HEK293 (cell line): ENCODE data around the gene NECAB2.

Experiments
- CTCF ChIA-PET: fragments of 350-600 bp; formaldehyde crosslinking; extraction: SDS; loops from one replicate; lab custom pipeline; 2021; ENCODE audit warnings: antibody characterized with exemption; lab: Yijun Ruan, JAX
- POLR2A ChIA-PET: fragments of 300-600 bp; formaldehyde crosslinking; extraction: SDS; loops from one replicate; lab custom pipeline; 2020; ENCODE audit warnings: antibody characterized with exemption, inconsistent platforms; lab: Yijun Ruan, JAX
- H3K27ac ChIP-seq: fragments of 200-500 bp; sonication (Bioruptor generic); 2 replicates; pipeline ENCODE4 v1.5.1; 2014; ENCODE audit warnings: low read depth, low read length, control low read depth, inconsistent platforms; ENCODE audit errors: extremely low read depth
- H3K36me3 ChIP-seq, 2 experiments: fragments of 200-500 bp in 1 of 2; sonication (Bioruptor generic) in 1 of 2; 1 replicate in 1 of 2; 2 replicates in 1 of 2; pipeline ENCODE4 v1.5.1; 2014 to 2017; ENCODE audit warnings: inconsistent platforms in 2 of 2, low read length in 2 of 2; ENCODE audit not compliant: control insufficient read depth in 2 of 2, insufficient read depth in 1 of 2
- H3K4me1 ChIP-seq: fragments of 200-500 bp; sonication (Bioruptor generic); 2 replicates; pipeline ENCODE4 v1.5.1; 2014; ENCODE audit warnings: mild to moderate bottlenecking, low read length, inconsistent platforms; ENCODE audit not compliant: control insufficient read depth, insufficient read depth
- H3K4me3 ChIP-seq: 2 replicates; pipeline ENCODE4 v1.5.1; 2011; ENCODE audit warnings: low read depth, mild to moderate bottlenecking, control low read depth, low read length, moderate library complexity
- H3K9me3 ChIP-seq: fragments of 200-500 bp; sonication (Bioruptor generic); 2 replicates; pipeline ENCODE4 v1.5.1; 2014; ENCODE audit warnings: low read depth, low read length, inconsistent platforms; ENCODE audit not compliant: control insufficient read depth, insufficient read depth
- MEIS1 ChIP-seq: sonication (generic); formaldehyde crosslinking; IDR thresholded peaks from 2 replicates; pipeline ENCODE4 v1.8.1; 2022; ENCODE audit warnings: missing genetic modification reagents, mild to moderate bottlenecking, borderline replicate concordance
- MYNN ChIP-seq: fragments of 450-650 bp; formaldehyde crosslinking; IDR thresholded peaks from 2 replicates; pipeline ENCODE4 v1.5.1; 2016; ENCODE audit warnings: missing biosample characterization, missing genetic modification characterization, borderline replicate concordance
- TRIM28 ChIP-seq: IDR thresholded peaks from 2 replicates; pipeline ENCODE4 v1.6.1; 2011; ENCODE audit warnings: low read length, control low read depth, borderline replicate concordance
- YY2 ChIP-seq: fragments of 450-650 bp; formaldehyde crosslinking; IDR thresholded peaks from 2 replicates; pipeline ENCODE4 v1.5.1; 2016; ENCODE audit warnings: missing biosample characterization, missing genetic modification characterization
- ZIC2 ChIP-seq: fragments of 450-650 bp; formaldehyde crosslinking; IDR thresholded peaks from 2 replicates; pipeline ENCODE4 v1.5.1; 2016; ENCODE audit warnings: missing biosample characterization, missing genetic modification characterization
- ZNF146 ChIP-seq: fragments of 450-650 bp; formaldehyde crosslinking; IDR thresholded peaks from 2 replicates; pipeline ENCODE4 v1.5.1; 2016; ENCODE audit warnings: missing biosample characterization, missing genetic modification characterization
- ZNF2 ChIP-seq: fragments of 450-650 bp; formaldehyde crosslinking; IDR thresholded peaks from 2 replicates; pipeline ENCODE4 v1.5.1; 2016; ENCODE audit warnings: missing biosample characterization, missing genetic modification characterization
- ZNF311 ChIP-seq: fragments of 450-650 bp; formaldehyde crosslinking; IDR thresholded peaks from 2 replicates; pipeline ENCODE4 v1.5.1; 2017; ENCODE audit warnings: missing biosample characterization, missing genetic modification characterization, borderline replicate concordance
- ZNF473 ChIP-seq: fragments of 450-650 bp; formaldehyde crosslinking; IDR thresholded peaks from 2 replicates; pipeline ENCODE4 v1.5.1; 2017; ENCODE audit warnings: missing biosample characterization, missing genetic modification characterization
- ZNF549 ChIP-seq: fragments of 450-650 bp; IDR thresholded peaks from 2 replicates; pipeline ENCODE4 v1.5.1; 2018; ENCODE audit warnings: missing biosample characterization, missing genetic modification characterization, mild to moderate bottlenecking, inconsistent platforms, moderate library complexity
- ZNF555 ChIP-seq: fragments of 450-650 bp; formaldehyde crosslinking; conservative IDR thresholded peaks from 2 replicates; pipeline ENCODE4 v1.5.1; 2017; ENCODE audit warnings: missing biosample characterization, mild to moderate bottlenecking, missing genetic modification characterization, inconsistent platforms
- ZNF585B ChIP-seq: fragments of 450-650 bp; formaldehyde crosslinking; IDR thresholded peaks from 2 replicates; pipeline ENCODE4 v1.5.1; 2016; ENCODE audit warnings: missing biosample characterization, missing genetic modification characterization
- ZNF600 ChIP-seq: fragments of 450-650 bp; formaldehyde crosslinking; IDR thresholded peaks from 2 replicates; pipeline ENCODE4 v1.5.1; 2016; ENCODE audit warnings: missing biosample characterization, missing genetic modification characterization
- ZNF654 ChIP-seq: fragments of 450-650 bp; formaldehyde crosslinking; IDR thresholded peaks from 2 replicates; pipeline ENCODE4 v1.5.1; 2016; ENCODE audit warnings: low read depth, missing biosample characterization, missing genetic modification characterization
- ZNF660 ChIP-seq: fragments of 450-650 bp; IDR thresholded peaks from 2 replicates; pipeline ENCODE4 v1.5.1; 2018; ENCODE audit warnings: missing biosample characterization, mild to moderate bottlenecking, missing genetic modification characterization
- ZNF768 ChIP-seq: fragments of 450-650 bp; formaldehyde crosslinking; IDR thresholded peaks from 2 replicates; pipeline ENCODE4 v1.5.1; 2018; ENCODE audit warnings: missing biosample characterization, mild to moderate bottlenecking, missing genetic modification characterization
- TF ChIP-seq, protein P1 (sequence below): fragments of 450-650 bp; formaldehyde crosslinking; IDR thresholded peaks from 2 replicates; pipeline ENCODE4 v1.5.1; 2016; ENCODE audit warnings: missing biosample characterization, missing genetic modification characterization
- TF ChIP-seq, protein P2 (sequence below): fragments of 450-650 bp; formaldehyde crosslinking; IDR thresholded peaks from 2 replicates; pipeline ENCODE4 v1.5.1; 2017; ENCODE audit warnings: missing biosample characterization, missing genetic modification characterization
- TF ChIP-seq, protein P3 (sequence below): fragments of 450-650 bp; formaldehyde crosslinking; IDR thresholded peaks from 2 replicates; pipeline ENCODE4 v1.5.1; 2017; ENCODE audit warnings: missing biosample characterization, missing genetic modification characterization
- TF ChIP-seq, protein P4 (sequence below): fragments of 450-650 bp; formaldehyde crosslinking; IDR thresholded peaks from 2 replicates; pipeline ENCODE4 v1.5.1; 2016; ENCODE audit warnings: missing biosample characterization, missing genetic modification characterization
- TF ChIP-seq, protein P5 (sequence below): fragments of 450-650 bp; formaldehyde crosslinking; IDR thresholded peaks from 2 replicates; pipeline ENCODE4 v1.5.1; 2016; ENCODE audit warnings: missing biosample characterization, missing genetic modification characterization

The NECAB2 gene

DNA sequence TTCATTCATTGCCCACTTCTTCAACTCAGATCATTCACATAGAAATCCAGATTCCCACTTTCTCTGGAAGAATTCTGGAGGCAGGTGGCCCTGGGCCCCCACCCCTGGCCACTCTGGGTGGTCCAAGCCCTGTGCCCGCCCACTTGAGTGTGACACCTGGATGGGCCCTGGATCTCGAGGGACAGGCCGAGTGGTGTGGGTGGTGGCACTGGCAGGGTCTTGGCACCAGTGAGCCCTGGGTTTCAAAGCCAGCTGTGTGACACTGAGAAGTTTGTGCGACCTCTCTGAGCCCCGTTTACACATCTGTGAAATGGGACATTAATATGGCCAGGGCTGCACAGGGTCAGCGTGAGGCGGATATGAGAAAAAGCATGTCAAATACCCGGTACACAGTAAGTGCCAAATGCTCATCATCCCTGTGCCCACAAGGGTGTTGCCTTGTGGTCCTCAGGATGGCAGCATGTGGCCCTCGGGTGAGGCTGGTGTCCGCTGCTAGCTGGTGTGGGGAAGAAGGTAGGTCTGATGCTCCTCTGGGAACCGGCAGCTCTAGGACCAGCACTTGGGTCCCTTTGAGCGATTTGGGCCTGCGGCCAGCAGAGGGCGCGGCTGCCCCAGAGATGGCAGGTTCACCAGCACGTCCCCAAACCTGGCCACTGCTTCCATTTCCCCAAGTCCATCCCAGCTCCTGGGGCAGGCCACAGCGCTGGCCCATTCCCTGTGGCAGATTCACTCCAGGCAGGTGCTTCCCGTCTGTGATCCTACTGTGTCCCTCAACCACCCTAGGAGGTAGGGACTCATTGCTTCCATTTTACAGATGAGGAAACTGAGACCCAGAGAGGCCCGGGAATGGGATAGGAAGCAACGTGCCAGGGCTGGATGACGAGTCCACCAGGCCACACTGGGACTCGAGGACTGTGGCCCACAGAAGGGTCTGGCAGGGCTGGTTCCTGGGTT is 11.4 kb upstream of the NECAB2 start:
- Histone ChIP-seq H3K9me3 (no peaks in the 10 kb centered on the region), H3K4me1 (no peaks in the 10 kb centered on the region; the same call in 1 of the 2 replicates), H3K36me3 (no peaks in the 10 kb centered on the region), H3K4me3 (no peak overlapping the region), H3K27ac (no peak overlapping the region)
- TF ChIP-seq ZNF654 (tag by site-specific recombination) (peak; percentile 87), ZNF600 (tag by site-specific recombination) (peak; percentile 60; the same call in 1 of the 2 replicates), ZNF473 (no peak), ZNF555 (tag by site-specific recombination) (no peak), ZNF2 (tag by site-specific recombination) (peak; percentile 76), YY2 (tag by site-specific recombination) (peak; percentile 33; the same call in 1 of the 2 replicates), ZIC2 (tag by site-specific recombination) (no peak), MEIS1 (CRISPR knock-in tag) (no peak), TRIM28 (0 out of 2 replicates have a peak, but pooled peaks have one; percentile 19), ZNF768 (tag by site-specific recombination) (0 out of 2 replicates have a peak, but pooled peaks have one; percentile 50), ZNF660 (tag by site-specific recombination) (0 out of 2 replicates have a peak, but pooled peaks have one; percentile 40)
- TF ChIP-seq, protein P1, sequence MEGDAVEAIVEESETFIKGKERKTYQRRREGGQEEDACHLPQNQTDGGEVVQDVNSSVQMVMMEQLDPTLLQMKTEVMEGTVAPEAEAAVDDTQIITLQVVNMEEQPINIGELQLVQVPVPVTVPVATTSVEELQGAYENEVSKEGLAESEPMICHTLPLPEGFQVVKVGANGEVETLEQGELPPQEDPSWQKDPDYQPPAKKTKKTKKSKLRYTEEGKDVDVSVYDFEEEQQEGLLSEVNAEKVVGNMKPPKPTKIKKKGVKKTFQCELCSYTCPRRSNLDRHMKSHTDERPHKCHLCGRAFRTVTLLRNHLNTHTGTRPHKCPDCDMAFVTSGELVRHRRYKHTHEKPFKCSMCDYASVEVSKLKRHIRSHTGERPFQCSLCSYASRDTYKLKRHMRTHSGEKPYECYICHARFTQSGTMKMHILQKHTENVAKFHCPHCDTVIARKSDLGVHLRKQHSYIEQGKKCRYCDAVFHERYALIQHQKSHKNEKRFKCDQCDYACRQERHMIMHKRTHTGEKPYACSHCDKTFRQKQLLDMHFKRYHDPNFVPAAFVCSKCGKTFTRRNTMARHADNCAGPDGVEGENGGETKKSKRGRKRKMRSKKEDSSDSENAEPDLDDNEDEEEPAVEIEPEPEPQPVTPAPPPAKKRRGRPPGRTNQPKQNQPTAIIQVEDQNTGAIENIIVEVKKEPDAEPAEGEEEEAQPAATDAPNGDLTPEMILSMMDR: peak; percentile 93
- TF ChIP-seq, protein P2, sequence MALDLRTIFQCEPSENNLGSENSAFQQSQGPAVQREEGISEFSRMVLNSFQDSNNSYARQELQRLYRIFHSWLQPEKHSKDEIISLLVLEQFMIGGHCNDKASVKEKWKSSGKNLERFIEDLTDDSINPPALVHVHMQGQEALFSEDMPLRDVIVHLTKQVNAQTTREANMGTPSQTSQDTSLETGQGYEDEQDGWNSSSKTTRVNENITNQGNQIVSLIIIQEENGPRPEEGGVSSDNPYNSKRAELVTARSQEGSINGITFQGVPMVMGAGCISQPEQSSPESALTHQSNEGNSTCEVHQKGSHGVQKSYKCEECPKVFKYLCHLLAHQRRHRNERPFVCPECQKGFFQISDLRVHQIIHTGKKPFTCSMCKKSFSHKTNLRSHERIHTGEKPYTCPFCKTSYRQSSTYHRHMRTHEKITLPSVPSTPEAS (tag by site-specific recombination): no peak
- TF ChIP-seq, protein P3, sequence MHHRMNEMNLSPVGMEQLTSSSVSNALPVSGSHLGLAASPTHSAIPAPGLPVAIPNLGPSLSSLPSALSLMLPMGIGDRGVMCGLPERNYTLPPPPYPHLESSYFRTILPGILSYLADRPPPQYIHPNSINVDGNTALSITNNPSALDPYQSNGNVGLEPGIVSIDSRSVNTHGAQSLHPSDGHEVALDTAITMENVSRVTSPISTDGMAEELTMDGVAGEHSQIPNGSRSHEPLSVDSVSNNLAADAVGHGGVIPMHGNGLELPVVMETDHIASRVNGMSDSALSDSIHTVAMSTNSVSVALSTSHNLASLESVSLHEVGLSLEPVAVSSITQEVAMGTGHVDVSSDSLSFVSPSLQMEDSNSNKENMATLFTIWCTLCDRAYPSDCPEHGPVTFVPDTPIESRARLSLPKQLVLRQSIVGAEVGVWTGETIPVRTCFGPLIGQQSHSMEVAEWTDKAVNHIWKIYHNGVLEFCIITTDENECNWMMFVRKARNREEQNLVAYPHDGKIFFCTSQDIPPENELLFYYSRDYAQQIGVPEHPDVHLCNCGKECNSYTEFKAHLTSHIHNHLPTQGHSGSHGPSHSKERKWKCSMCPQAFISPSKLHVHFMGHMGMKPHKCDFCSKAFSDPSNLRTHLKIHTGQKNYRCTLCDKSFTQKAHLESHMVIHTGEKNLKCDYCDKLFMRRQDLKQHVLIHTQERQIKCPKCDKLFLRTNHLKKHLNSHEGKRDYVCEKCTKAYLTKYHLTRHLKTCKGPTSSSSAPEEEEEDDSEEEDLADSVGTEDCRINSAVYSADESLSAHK (tag by site-specific recombination): 0 out of 2 replicates have a peak, but pooled peaks have one; percentile 15
- POLR2A ChIA-PET: interaction anchor here (0.6 to 0.8 kb wide), 3 partner anchors 46 to 351 kb away, joined by 3 to 4 read pairs (median 3); no protein-coding TSS in a partner anchor
- CTCF ChIA-PET: interaction anchor here (0.6 to 7.4 kb wide), 27 partner anchors 9 to 1438 kb away, joined by 3 to 174 read pairs (median 4); no protein-coding TSS in a partner anchor

DNA sequence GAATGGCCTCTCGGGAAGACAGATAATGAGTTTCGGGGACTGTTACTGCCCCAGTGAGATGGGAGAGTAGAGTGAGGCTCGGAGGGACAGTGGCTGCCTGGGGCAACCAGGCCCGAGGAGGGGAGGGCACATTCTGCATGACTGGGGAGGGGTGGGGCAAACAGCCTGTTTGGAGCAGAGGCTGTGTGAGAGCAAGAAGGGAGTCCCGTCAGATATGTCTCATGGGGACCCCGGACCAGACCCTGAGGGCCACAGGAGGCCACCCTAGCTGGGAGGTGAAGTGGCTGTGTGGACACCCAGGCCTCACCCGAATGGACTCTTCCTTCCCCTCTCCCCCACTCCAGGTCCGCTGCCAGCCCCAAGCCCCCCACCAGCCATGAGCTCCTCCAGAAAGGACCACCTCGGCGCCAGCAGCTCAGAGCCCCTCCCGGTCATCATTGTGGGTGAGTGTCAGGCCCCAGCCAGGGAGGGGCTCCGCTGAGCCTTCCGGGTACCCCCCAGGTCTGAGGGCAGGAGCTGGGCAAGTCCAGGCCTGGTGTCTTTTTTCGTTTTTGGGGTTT is 10.7 kb upstream of the NECAB2 start:
- no peaks in the 10 kb centered on the region for H3K36me3 ChIP-seq
- H3K27ac ChIP-seq: no peak overlapping the region
- no peaks in the 10 kb centered on the region; the same call in 1 of the 2 replicates for H3K4me1 ChIP-seq
- H3K9me3 ChIP-seq: no peaks in the 10 kb centered on the region
- ChIA-PET CTCF (interaction anchor here (0.7 to 7.4 kb wide), 17 partner anchors 9 to 551 kb away, joined by 3 to 174 read pairs (median 4); no protein-coding TSS in a partner anchor), POLR2A (interaction anchor here (0.6 to 0.8 kb wide), 2 partner anchors 47 to 57 kb away, joined by 3 to 4 read pairs; no protein-coding TSS in a partner anchor)
- H3K4me3 ChIP-seq: no peak overlapping the region
- TF ChIP-seq ZNF549 (tag by site-specific recombination) (no peak), ZNF585B (tag by site-specific recombination) (no peak), MYNN (tag by site-specific recombination) (no peak), ZNF311 (no peak), ZNF146 (no peak)
- TF ChIP-seq, protein P4, sequence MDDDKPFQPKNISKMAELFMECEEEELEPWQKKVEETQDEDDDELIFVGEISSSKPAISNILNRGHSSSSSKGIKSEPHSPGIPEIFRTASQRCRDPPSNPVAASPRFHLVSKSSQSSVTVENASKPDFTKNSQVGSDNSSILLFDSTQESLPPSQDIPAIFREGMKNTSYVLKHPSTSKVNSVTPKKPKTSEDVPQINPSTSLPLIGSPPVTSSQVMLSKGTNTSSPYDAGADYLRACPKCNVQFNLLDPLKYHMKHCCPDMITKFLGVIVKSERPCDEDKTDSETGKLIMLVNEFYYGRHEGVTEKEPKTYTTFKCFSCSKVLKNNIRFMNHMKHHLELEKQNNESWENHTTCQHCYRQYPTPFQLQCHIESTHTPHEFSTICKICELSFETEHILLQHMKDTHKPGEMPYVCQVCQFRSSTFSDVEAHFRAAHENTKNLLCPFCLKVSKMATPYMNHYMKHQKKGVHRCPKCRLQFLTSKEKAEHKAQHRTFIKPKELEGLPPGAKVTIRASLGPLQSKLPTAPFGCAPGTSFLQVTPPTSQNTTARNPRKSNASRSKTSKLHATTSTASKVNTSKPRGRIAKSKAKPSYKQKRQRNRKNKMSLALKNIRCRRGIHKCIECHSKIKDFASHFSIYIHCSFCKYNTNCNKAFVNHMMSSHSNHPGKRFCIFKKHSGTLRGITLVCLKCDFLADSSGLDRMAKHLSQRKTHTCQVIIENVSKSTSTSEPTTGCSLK (tag by site-specific recombination): no peak
- TF ChIP-seq, protein P5, sequence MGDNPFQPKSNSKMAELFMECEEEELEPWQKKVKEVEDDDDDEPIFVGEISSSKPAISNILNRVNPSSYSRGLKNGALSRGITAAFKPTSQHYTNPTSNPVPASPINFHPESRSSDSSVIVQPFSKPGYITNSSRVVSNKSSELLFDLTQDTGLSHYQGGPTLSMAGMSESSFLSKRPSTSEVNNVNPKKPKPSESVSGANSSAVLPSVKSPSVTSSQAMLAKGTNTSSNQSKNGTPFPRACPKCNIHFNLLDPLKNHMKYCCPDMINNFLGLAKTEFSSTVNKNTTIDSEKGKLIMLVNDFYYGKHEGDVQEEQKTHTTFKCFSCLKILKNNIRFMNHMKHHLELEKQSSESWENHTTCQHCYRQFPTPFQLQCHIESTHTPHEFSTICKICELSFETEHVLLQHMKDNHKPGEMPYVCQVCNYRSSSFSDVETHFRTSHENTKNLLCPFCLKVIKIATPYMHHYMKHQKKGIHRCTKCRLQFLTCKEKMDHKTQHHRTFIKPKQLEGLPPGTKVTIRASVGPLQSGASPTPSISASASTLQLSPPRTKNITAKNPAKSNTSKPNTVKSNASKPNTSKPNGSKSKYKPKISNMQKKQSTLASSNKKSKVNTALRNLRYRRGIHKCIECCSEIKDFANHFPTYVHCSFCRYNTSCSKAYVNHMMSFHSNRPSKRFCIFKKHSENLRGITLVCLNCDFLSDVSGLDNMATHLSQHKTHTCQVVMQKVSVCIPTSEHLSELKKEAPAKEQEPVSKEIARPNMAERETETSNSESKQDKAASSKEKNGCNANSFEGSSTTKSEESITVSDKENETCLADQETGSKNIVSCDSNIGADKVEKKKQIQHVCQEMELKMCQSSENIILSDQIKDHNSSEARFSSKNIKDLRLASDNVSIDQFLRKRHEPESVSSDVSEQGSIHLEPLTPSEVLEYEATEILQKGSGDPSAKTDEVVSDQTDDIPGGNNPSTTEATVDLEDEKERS (tag by site-specific recombination): no peak
